ENCODE data around the gene MLLT1.
"Not testable (repeated sequence)": the region's sequence is repeated elsewhere in the genome, so short reads cannot be mapped to it uniquely, and the experiment has no call there.

MLLT1 gene

GRCh38 chr19:6288737-6289136, 9.0 kb upstream of the MLLT1 start:
- H3K4me3 ChIP-seq (ENCODE audit: control insufficient read depth, low read depth, low read length): no peak overlapping the region
- TF ChIP-seq, protein P1, sequence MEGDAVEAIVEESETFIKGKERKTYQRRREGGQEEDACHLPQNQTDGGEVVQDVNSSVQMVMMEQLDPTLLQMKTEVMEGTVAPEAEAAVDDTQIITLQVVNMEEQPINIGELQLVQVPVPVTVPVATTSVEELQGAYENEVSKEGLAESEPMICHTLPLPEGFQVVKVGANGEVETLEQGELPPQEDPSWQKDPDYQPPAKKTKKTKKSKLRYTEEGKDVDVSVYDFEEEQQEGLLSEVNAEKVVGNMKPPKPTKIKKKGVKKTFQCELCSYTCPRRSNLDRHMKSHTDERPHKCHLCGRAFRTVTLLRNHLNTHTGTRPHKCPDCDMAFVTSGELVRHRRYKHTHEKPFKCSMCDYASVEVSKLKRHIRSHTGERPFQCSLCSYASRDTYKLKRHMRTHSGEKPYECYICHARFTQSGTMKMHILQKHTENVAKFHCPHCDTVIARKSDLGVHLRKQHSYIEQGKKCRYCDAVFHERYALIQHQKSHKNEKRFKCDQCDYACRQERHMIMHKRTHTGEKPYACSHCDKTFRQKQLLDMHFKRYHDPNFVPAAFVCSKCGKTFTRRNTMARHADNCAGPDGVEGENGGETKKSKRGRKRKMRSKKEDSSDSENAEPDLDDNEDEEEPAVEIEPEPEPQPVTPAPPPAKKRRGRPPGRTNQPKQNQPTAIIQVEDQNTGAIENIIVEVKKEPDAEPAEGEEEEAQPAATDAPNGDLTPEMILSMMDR (IDR thresholded peaks at IDR 0.05; ENCODE audit: control insufficient read depth, insufficient read depth, low read depth, low read length, missing control alignments): no peak
- no peak for DNase-seq (ENCODE audit: low read depth)

DNA sequence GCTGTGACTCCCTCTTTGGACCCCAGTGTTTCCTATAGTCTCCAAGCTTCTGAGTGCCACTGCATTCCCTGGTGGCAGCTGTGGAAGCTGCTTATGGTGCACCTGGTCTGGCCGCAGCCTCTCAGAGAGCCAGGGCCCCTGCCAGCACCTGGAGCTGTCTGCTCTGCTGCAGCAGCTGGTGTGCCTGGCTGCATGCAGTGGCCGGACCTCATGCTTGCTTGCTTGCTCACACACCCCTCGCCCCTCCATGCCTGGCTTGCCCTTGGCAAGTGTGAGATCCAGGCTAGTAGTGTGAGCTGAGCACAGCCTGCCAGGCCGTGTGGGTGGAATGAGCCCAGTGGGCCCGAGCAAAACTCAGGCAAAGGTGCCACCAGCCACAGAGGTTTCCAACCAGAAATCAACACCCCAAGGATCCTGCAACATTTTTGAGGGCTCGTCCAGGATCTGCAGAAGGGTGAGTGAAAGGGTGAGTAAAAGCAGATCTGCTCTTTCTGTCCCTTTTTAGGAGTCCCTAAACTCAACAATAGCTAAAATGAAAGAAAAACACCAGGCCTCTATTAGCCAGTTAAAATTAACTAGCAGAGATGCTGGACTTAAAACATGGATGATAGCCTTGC, 7.6 kb upstream of the MLLT1 start:
- no peak overlapping the region for H3K4me3 ChIP-seq (ENCODE audit: control insufficient read depth, low read depth, low read length)
- TF ChIP-seq, protein P1 (IDR thresholded peaks at IDR 0.05; ENCODE audit: control insufficient read depth, insufficient read depth, low read depth, low read length, missing control alignments): no peak
- DNase-seq (ENCODE audit: low read depth): no peak

DNA sequence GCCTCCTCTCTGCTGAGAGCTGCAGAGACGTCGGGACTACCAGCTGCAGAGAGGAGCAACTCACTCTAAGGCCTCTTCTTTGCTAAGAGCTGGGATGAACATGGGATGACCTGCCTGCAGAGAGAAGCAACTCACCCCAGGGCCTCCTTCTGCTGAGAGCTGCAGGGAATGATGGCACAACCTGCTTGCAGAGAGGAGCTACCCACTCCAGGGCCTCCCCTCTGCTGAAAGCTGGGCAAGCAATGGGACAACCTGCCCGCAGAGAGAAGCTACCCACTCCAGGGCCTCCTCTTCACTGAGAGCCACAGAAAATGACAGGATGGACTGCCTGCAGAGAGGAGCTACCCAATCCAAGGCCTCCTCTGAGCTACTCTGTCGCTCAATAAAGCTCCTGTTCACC, 6.9 kb upstream of the MLLT1 start:
- TF ChIP-seq, protein P1 (IDR thresholded peaks at IDR 0.05; ENCODE audit: control insufficient read depth, insufficient read depth, low read depth, low read length, missing control alignments): no peak
- DNase-seq (ENCODE audit: low read depth): no peak
- H3K4me3 ChIP-seq (ENCODE audit: control insufficient read depth, low read depth, low read length): no peak overlapping the region

DNA sequence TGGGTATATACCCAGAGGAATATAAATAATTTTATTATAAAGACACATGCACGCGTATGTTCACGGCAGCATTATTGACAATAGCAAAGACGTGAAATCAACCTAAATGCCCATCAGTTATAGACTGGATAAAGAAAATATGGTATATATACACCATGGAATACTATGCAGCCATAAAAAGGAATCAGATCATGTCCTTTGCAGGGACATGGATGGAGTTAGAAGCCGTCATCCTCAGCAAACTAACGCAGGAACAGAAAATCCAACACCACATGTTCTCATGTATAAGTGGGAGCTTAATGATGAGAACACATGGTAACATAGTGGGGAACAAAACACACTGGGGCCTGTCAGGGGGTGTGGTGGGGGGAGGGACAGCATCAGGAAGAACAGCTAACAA, 2.6 kb upstream of the MLLT1 start:
- H3K4me3 ChIP-seq (ENCODE audit: control insufficient read depth, low read depth, low read length); DNase-seq (ENCODE audit: low read depth): not testable (repeated sequence)

DNA sequence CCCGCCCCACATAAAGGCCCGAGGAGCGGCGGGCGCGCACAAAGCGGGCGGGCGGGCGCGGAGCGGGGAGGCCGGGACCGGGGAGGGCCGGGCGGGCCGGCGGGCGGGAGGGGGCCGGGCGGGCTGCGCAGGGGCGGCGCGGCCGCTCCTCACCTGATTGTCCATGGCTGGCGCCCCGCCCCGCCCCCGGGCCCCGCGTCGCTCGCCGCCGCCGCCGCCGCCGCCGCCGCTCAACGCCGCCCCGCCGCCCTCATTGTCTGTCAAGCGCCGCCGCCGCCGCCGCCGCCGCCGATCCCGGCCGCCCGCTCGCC, 200 bp downstream of the MLLT1 start:
- H3K4me3 ChIP-seq (ENCODE audit: control insufficient read depth, low read depth, low read length): peak overlapping the region; percentile 96
- TF ChIP-seq, protein P1 (IDR thresholded peaks at IDR 0.05; ENCODE audit: control insufficient read depth, insufficient read depth, low read depth, low read length, missing control alignments): no peak
- no peak for DNase-seq (ENCODE audit: low read depth)

- TF ChIP-seq, protein P1 (IDR thresholded peaks at IDR 0.05; ENCODE audit: control insufficient read depth, insufficient read depth, low read depth, low read length, missing control alignments): no peak
- peak overlapping the region; percentile 96 for H3K4me3 ChIP-seq (ENCODE audit: control insufficient read depth, low read depth, low read length)
- no peak for DNase-seq (ENCODE audit: low read depth)
These were observed 795 bp downstream of the MLLT1 start for GRCh38 chr19:6278740-6279619.

DNA sequence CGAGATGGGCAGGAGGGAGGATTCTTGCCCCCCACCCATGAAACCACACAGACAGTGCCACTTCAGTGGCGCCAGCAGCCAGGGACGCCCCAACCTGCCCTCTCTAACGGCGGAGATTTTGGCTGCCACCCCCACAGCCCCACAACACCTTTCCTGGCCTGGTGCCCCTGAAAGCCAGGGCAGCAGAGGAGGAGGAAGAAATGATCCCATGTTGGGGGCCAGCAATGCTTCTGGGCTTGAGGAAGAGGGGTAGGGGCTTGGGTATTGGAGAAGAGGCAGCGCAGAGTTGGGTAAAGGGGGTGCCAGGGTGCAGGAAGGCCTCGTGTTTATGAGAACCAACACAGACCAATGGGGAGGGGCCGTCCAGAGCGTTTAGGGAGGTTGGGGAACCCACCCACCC, 1.7 kb downstream of the MLLT1 start:
- peak overlapping the region; percentile 96 for H3K4me3 ChIP-seq (ENCODE audit: control insufficient read depth, low read depth, low read length)
- DNase-seq (ENCODE audit: low read depth): no peak
- TF ChIP-seq, protein P1 (IDR thresholded peaks at IDR 0.05; ENCODE audit: control insufficient read depth, insufficient read depth, low read depth, low read length, missing control alignments): no peak
